Measurements from ENCODE around the gene RAPGEF3. TPM values are rescaled to one million over a fixed set of nuclear protein-coding genes. Genes with fewer than 3 reads are reported as not detected.

The RAPGEF3 gene
- total RNA-seq, 4 donors from 2014 or later = 18.3 to 48.2 (median 32.5) TPM

Other genes starting within 250 kb of the RAPGEF3 start
- 10 to 100 TPM; 10.3 to 17.9 (median 13.5) TPM for gene RPAP3, start 52.9 kb downstream of the RAPGEF3 start, total RNA-seq
- 1 to 10 TPM in 1 of 4 donors, under 1 TPM in 1, not detected in 2; 0.39 to 2.0 TPM for gene ENDOU, start 33.4 kb downstream of the RAPGEF3 start, total RNA-seq
- 10 to 100 TPM; 34.5 to 56.0 (median 40.7) TPM for gene SLC48A1, start 14.4 kb upstream of the RAPGEF3 start, total RNA-seq
- 100 to 1,000 TPM in 1 of 4 donors, 10 to 100 TPM in 3; 58.3 to 105 (median 82.5) TPM for gene HDAC7, start 61.0 kb upstream of the RAPGEF3 start, total RNA-seq
- gene VDR, start 146.1 kb upstream of the RAPGEF3 start, total RNA-seq = 1 to 10 TPM in 3 of 4 donors, under 1 TPM in 1; 0.42 to 2.8 (median 2.1) TPM
- gene TMEM106C, start 204.7 kb upstream of the RAPGEF3 start, total RNA-seq = 10 to 100 TPM; 68.6 to 98.8 (median 72.0) TPM
- not detected for gene COL2A1, start 245.6 kb upstream of the RAPGEF3 start, total RNA-seq

All from esophagus muscularis mucosa (tissue), 4 donors.